Pons (tissue), 1 donor: ENCODE measurements around the gene CATSPER2.
"Not testable (repeated sequence)": the region's sequence is repeated elsewhere in the genome, so short reads cannot be mapped to it uniquely, and the experiment has no call there.

Experiments used
- DNase-seq: peaks from one replicate; pipeline ENCODE4 v3.0.0-alpha.2; 2016; ENCODE audit warnings: low spot score

Gene CATSPER2

DNA sequence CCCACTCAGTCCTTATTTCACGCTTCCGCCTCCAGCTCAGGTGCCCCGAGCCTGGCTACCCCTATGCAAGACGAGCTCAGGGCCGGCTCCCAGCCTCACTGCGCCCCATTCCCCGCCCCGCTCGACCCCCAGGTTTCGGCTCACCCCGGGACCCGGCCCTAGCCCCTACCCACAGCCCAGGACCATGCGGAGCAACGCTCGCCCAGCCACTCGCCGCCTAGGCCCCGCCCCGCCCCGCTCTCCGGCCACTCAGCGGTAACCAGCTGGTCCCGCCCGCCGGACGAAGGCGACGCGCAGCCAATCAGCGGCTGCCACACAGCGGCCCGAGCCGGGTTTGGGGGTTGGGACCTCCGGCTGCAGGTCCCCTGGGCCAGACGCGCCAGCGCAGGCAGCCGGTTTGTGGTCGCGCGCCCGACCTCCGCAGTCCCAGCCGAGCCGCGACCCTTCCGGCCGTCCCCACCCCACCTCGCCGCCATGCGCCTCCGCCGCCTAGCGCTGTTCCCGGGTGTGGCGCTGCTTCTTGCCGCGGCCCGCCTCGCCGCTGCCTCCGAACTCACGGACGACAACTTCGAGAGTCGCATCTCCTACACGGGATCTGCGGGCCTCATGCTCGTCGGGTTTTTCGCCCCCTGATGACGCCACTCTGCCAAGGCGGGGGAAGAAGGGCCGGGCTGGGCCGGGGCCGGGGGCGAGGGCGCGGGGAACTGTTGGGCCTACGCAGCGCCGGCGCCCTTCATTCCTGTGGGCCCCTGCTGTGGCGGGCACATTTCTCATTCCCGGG is at the start of gene CATSPER2:
Gene CATSPER2, minus strand, starts transcription at position 196 of the 781 bp plus-strand sequence. CDS start 783 bp downstream, outside the sequence.
- DNase-seq = no peak

DNA sequence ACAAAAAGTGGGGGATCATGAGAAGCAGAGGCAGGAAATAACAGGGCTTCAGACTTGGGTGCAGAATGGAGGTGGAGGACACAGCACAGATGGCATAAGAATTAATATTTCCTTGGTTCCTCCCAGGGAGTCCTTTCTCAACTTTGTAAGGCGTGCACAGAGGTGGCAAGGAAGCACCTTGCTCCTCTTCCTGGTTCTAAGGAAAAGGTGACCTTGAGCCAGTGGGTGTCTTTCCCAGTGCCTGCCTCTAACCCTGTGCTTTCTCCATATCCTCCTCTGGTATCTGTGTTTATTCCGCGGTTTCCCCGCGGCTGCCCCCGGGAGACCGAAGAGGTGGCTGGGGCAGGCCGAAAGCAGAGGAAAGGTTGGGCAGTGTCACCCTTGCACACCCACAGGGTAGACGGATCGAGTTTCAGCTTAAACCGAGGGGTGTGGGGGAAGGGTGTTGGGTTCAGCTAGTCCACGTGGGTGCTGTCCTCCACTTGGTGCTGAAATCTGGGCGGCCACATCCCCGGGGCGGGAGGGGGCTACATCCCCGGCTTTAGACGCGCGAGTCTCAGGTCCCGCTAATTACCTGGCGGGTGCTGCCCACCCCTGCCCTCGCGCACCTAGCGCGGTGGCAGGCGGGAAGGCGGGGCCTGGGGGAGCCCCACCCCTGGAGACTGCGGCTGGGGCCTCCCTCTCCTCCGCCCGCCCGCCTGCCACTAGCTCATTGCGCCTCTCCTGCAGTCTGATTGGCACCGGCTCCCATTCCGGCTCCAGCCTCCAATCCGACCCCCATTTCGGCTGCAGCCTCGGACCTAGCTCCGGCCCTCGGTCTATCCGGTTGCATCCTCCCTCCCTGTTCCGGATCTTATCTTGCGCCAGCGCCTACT is 44.7 kb upstream of the CATSPER2 start, which contains the start of gene CKMT1A:
Gene CKMT1A, plus strand, starts transcription at position 712 of the 875 bp plus-strand sequence. CDS start 192 bp downstream, outside the sequence.
- not testable (repeated sequence) for DNase-seq

DNA sequence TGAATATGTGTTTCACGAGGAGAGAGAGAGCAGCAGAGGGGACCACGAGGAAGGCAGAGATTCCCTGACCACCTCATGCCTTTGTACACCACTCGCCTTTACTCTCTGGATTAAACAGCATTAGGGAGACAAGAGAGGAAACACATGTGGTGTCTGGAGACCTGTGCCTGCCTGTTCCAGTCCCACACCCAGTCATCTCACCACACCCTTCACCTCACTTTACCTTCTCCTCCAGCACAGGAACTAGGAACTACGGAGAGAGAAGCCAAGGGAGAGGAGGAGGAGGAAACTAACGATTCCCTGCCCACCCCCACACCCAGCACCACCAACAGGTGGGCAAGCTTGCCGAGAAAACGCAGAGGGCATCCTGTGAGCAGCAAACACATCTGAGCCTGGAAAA is 44.0 kb upstream of the CATSPER2 start:
- not testable (repeated sequence) for DNase-seq

GRCh38 chr15:43689604-43690301 is 41.1 kb upstream of the CATSPER2 start:
- DNase-seq = not testable (repeated sequence)

DNA sequence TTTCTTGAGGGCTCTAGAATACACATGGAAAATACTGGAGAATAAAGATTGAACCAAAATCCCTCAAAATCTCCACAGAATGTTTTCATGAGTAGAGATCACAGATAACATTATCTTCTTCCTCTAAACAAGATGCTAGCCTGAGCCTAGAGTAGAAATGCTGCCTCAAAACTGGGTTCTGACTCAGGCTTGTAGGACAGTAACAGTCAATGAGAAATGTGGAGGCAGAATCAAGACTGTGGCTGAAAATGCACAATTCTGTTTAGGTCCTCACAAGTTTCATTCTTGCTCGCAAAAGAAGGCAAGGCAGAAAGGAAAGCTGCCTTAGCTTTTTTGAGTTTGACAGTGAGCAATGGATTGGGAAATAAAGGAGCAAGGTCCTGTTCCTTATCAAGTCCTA is 25.5 kb upstream of the CATSPER2 start:
- not testable (repeated sequence) for DNase-seq

GRCh38 chr15:43666177-43666576 is 17.5 kb upstream of the CATSPER2 start:
- not testable (repeated sequence) for DNase-seq

DNA sequence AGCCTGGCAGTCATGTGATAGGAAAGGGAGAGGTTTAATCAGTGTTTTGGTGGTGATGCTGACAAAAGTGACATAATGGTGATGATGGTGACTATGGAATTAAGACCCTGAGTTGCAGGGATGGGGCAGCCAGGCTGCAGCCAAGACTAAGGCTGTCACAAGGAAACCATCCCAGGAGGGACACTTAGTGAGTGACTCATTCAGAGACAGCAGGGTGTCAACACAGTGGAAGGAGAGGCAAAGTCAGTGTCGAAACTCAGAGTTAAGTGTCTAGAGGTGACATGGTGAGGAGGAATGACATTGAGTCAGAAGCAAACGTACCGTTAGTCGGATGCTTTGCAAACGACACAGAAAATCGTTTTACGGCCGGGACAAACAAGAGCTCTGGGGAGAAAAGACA is 14.7 kb upstream of the CATSPER2 start:
- DNase-seq = not testable (repeated sequence)

DNA sequence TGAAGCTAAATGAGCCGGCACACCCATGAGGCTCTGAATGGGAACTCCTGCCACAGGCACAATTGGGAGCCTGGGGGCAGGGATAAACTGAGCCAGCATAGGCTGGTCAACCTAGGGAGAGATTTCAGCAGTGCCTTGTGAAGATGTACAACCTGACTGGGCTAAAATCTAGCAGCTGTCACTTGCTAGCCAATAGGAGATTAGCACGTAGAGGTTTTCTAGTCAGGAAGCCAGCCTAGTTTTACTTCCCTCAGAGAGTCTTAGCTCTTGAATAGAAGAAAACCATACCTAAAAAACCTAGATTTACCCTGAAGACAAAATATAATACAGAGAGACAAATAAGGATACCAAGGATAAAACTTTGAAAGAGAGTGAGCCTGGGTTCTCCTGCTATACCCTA is 13.6 kb upstream of the CATSPER2 start:
- DNase-seq = not testable (repeated sequence)

- DNase-seq = not testable (repeated sequence)
Observed at GRCh38 chr15:43659727-43660126, 11.1 kb upstream of the CATSPER2 start.

- not testable (repeated sequence) for DNase-seq
Observed at GRCh38 chr15:43649430-43649926, 834 bp upstream of the CATSPER2 start.

- DNase-seq = not testable (repeated sequence)
Observed at GRCh38 chr15:43638464-43639204, 10.0 kb downstream of the CATSPER2 start.

GRCh38 chr15:43626937-43627336 is 21.7 kb downstream of the CATSPER2 start:
- not testable (repeated sequence) for DNase-seq

GRCh38 chr15:43625106-43625505 is 23.5 kb downstream of the CATSPER2 start:
- DNase-seq = no peak

DNA sequence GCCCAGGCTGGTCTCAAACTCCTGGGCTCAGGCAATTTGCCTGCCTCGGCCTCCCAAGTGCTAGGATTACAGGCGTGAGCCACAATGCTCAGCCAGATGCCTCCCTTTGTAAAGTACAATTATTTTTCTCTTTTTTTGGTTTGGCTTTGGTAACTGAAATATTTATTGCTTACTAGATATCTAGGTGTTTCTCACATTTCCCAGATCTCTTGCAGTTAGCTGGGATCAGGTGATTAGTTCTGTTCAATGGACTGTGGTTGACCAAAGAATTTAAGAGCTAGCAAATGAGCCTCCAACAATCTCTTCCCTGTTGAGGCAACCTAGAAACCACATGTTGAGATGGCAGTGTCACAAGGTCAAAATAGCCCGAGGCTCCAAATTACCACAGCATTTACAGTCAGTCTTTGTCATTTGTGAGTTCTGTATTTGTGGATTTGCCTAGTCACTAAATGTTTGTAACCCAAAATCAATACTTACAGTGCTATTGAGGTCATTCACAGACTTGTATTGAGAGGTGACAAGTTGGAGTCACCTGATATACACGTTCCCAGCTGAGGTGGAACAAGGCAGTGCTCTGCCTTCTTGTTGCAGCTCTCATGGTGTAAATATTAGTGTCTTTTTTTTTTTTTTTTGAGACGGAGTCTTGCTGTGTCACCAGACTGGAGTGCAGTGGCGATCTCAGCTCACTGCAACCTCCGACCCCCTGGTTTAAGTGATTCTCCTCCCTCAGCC is 26.4 kb downstream of the CATSPER2 start:
- DNase-seq = not testable (repeated sequence)

GRCh38 chr15:43618700-43619099 is 29.9 kb downstream of the CATSPER2 start, which contains the start of gene STRC:
STRC (minus strand) TSS chr15:43618800; CDS start chr15:43618722, 78 bp downstream.
- not testable (repeated sequence) for DNase-seq

- DNase-seq = not testable (repeated sequence)
Observed at GRCh38 chr15:43617750-43618149, 30.9 kb downstream of the CATSPER2 start.

DNA sequence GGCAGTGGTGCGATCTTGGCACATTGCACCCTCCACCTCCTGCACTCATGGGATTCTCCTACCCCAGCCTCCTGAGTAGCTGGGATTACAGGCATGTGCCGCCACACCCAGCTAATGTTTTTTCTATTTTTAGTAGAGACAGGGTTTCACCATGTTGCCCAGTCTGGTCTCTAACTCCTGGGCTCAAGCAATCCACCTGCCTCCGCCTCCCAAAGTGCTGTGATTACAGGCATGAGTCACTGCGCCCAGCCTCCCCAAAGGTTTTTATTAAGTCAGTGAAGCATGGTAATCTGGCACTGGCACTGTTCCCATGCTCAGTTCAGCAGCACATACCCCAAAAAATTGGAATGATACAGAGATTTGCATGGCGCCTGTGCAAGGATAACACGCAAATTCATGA is 46.4 kb downstream of the CATSPER2 start:
- not testable (repeated sequence) for DNase-seq

- not testable (repeated sequence) for DNase-seq
Observed at GRCh38 chr15:43600200-43600599, 48.4 kb downstream of the CATSPER2 start.

DNA sequence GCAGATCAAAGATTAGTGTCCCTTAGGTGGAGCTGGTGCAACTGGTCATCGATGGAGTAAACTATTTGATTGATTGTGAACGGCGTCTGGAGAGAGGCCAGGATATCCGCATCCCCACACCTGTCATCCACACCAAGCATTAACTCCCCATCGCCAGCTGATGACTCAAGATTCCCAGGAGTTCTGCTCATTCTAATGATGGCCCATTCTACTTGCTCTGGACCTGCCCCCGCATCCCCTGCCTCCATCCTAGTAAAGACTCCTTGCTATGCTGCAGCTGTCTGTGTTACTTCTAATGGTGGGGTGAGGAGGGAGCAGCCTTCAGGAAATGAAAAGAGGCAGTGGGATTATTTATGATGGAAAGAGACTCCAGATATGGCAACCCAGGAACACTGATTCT is 49.5 kb downstream of the CATSPER2 start:
- not testable (repeated sequence) for DNase-seq
